ENCODE data around the gene MCTP1. TPM values are rescaled to one million over a fixed set of nuclear protein-coding genes. Genes with fewer than 3 reads are reported as not detected.

The MCTP1 gene
- total RNA-seq, 4 donors from 2014 or later: 3.3 to 31.4 (median 13.4) TPM

DNA sequence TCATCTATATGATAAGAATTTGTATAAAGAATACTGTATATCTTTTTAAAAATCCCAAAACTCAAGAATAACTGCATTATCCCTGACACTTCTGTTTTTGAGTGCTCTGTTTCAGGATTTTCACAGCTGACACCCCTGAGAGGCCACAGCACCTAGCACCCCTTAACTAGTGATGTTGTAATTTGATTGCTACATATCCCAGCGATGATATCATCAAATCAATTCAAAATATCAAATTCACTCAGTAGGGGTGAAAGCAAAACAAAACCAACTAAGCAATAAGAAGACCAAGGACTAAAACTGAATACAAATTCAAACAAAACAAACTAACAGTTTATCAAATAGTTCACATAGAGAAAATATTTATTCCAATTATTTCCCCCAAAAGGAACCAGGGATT, 184.3 kb downstream of the MCTP1 start:
- Histone ChIP-seq H3K9me3 (no peaks in the 10 kb centered on the region), H3K4me3 (no peak overlapping the region), H3K36me3 (no peaks in the 10 kb centered on the region), H3K27ac (no peak overlapping the region), H3K27me3 (no peaks in the 10 kb centered on the region), H3K4me1 (no peaks in the 10 kb centered on the region)
- WGBS, 2 donors (ENCODE audit: low coverage in 1 of 2): 50 to 81% methylated on average over 1 of the region's 1 CpG
- no peak for DNase-seq
- intact Hi-C loops (cut with DNase I; ENCODE audit: low total_unique reads) (no loop called here), in situ Hi-C loops (cut with MboI; ENCODE audit: low pct_ligation_motif_present in 1 of 4, low pct_unique_long_range_greater_than_20kb in 1 of 4, low sequenced_read_pairs in 3 of 4) (no loop called here)
- no peak for TF ChIP-seq POLR2AphosphoS5 (IDR thresholded peaks at IDR 0.05)
- no peak for TF ChIP-seq EP300 (IDR thresholded peaks at IDR 0.05; ENCODE audit: low read depth)
- TF ChIP-seq CTCF (IDR thresholded peaks at IDR 0.05): no peak
- TF ChIP-seq POLR2A (IDR thresholded peaks at IDR 0.05): no peak

DNA sequence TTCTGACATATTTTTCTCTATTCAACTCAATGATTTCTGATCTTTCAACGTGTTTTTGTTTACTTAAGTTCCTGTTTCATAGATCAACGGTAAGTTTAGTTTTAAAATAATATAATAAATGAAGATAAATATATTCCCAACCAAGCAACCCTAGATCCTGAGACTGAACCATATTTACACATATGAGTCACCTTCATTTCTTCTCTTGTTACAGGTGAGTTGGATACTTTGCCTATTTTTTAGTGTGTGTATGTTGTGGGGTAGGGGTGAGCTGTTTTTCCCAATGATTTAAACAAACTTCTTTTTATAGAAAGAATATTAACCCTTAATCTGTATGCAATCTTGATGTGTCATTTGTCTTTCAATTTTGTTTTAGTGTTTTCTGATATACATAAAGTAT, 186.9 kb downstream of the MCTP1 start:
- TF ChIP-seq POLR2A (IDR thresholded peaks at IDR 0.05) (no peak), CTCF (IDR thresholded peaks at IDR 0.05) (no peak), EP300 (IDR thresholded peaks at IDR 0.05; ENCODE audit: low read depth) (no peak), POLR2AphosphoS5 (IDR thresholded peaks at IDR 0.05) (no peak)
- H3K4me3 ChIP-seq: no peak overlapping the region
- no peaks in the 10 kb centered on the region for H3K27me3 ChIP-seq
- no peaks in the 10 kb centered on the region for H3K36me3 ChIP-seq
- H3K27ac ChIP-seq: no peak overlapping the region
- no peaks in the 10 kb centered on the region for H3K9me3 ChIP-seq
- 59 to 61% methylated on average over 2 of the region's 2 CpGs for WGBS, 2 donors (ENCODE audit: low coverage in 1 of 2)
- no peaks in the 10 kb centered on the region for H3K4me1 ChIP-seq
- intact Hi-C loops (cut with DNase I; ENCODE audit: low total_unique reads) (no loop called here), in situ Hi-C loops (cut with MboI; ENCODE audit: low pct_ligation_motif_present in 1 of 4, low pct_unique_long_range_greater_than_20kb in 1 of 4, low sequenced_read_pairs in 3 of 4) (no loop called here)
- DNase-seq: no peak

DNA sequence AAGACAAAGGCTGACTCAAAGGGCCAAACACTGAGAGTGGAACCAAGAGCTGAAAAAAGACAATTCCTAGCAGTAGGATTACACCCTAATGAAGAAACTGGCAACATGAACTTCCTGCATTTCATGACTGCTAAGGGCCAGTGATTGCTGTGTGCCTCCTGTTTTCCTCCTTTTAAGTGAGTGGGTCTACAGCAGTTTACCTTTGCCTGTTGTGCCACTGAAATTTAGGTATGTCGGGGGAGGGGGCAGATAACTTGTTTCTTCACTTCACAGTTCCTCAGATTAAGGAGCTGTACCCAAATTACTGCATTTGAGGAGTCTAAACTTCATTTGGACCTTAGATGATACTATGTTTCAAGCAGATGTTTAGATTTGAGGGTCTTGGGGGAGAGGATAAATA, 191.7 kb downstream of the MCTP1 start:
- TF ChIP-seq EP300 (IDR thresholded peaks at IDR 0.05; ENCODE audit: low read depth) (no peak), POLR2AphosphoS5 (IDR thresholded peaks at IDR 0.05) (no peak), POLR2A (IDR thresholded peaks at IDR 0.05) (no peak), CTCF (IDR thresholded peaks at IDR 0.05) (no peak)
- intact Hi-C loops (cut with DNase I; ENCODE audit: low total_unique reads) (no loop called here), in situ Hi-C loops (cut with MboI; ENCODE audit: low pct_ligation_motif_present in 1 of 4, low pct_unique_long_range_greater_than_20kb in 1 of 4, low sequenced_read_pairs in 3 of 4) (no loop called here)
- WGBS, 2 donors (ENCODE audit: low coverage in 1 of 2): 53 to 71% methylated on average over 1 of the region's 1 CpG
- Histone ChIP-seq H3K4me1 (no peaks in the 10 kb centered on the region), H3K9me3 (peaks cover 0 to 3% of the 10 kb centered on the region in 2 donors), H3K27me3 (no peaks in the 10 kb centered on the region), H3K36me3 (no peaks in the 10 kb centered on the region), H3K4me3 (no peak overlapping the region), H3K27ac (no peak overlapping the region)
- no peak for DNase-seq

- TF ChIP-seq POLR2AphosphoS5 (IDR thresholded peaks at IDR 0.05) (no peak), EP300 (IDR thresholded peaks at IDR 0.05; ENCODE audit: low read depth) (no peak), CTCF (IDR thresholded peaks at IDR 0.05) (no peak), POLR2A (IDR thresholded peaks at IDR 0.05) (no peak)
- Histone ChIP-seq H3K27me3 (no peaks in the 10 kb centered on the region), H3K4me3 (no peak overlapping the region), H3K27ac (no peak overlapping the region), H3K36me3 (no peaks in the 10 kb centered on the region), H3K9me3 (peaks cover 0 to 3% of the 10 kb centered on the region in 2 donors), H3K4me1 (no peaks in the 10 kb centered on the region)
- DNase-seq: no peak
- in situ Hi-C loops (cut with MboI; ENCODE audit: low pct_ligation_motif_present in 1 of 4, low pct_unique_long_range_greater_than_20kb in 1 of 4, low sequenced_read_pairs in 3 of 4) (no loop called here), intact Hi-C loops (cut with DNase I; ENCODE audit: low total_unique reads) (no loop called here)
- WGBS, 2 donors (ENCODE audit: low coverage in 1 of 2): 73 to 85% methylated on average over 2 of the region's 2 CpGs
These were observed 194.1 kb downstream of the MCTP1 start for GRCh38 chr5:95090774-95091173.

Data from transverse colon (tissue), 4 donors.